Measurements from ENCODE around the gene SSX5. TPM values are rescaled to one million over a fixed set of nuclear protein-coding genes. Genes with fewer than 3 reads are reported as not detected.
"Not testable (repeated sequence)": the region's sequence is repeated elsewhere in the genome, so short reads cannot be mapped to it uniquely, and the experiment has no call there.

SSX5 gene, protein sequence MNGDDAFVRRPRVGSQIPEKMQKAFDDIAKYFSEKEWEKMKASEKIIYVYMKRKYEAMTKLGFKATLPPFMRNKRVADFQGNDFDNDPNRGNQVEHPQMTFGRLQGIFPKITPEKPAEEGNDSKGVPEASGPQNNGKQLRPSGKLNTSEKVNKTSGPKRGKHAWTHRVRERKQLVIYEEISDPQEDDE
- total RNA-seq (not detected), polyA plus RNA-seq (not detected)
- long read RNA-seq, donor 1: 0 reads
- long read RNA-seq, donor 2: 0 reads
- long read RNA-seq, donor 3: 0 reads
- long read RNA-seq, donor 4: 0 reads
- long read RNA-seq, donor 5: 0 reads
- long read RNA-seq, donor 6: 0 reads
- long read RNA-seq, donor 7: 0 reads
- long read RNA-seq, donor 8: 0 reads
- long read RNA-seq, donor 9: 0 reads
- long read RNA-seq, donor 10: 0 reads

DNA sequence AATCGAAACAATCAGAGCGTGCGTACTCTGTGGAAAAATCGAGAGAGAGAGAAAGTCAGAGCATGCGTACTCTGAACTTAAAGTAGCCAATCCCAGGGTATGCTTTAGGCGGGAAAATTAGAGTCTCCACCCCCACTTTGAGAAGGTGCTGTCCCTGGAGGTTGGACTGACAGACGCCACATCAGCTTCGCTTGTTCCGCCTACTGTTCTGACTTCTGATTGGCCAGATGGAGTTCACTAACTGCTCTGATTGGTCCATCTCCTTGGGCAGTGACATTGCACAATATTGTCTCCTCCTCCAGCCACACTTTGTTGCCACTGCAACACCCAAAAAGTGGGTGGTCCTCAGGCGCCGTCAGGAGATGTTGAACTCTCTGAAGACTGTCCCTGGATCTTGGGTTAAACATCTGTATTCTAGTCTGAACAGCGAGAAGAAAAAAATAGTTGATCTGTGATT is at the start of gene SSX5:
SSX5 (minus strand) TSS at position 51 of the 457 bp plus-strand sequence. CDS start 1,437 bp downstream, outside the sequence.
- Histone ChIP-seq H3K4me3 (no peak within 1 kb of the TSS), H3K36me3 (replicated peaks in 1 of 2) (no peaks in the 10 kb centered on the region), H3K9me3 (replicated peaks in 1 of 3) (no peaks in the 10 kb centered on the region), H3K27ac (no peak within 1 kb of the TSS), H3K4me1 (replicated peaks in 1 of 2) (no peaks in the 10 kb centered on the region), H3K27me3 (peaks cover 3% of the 10 kb centered on the region)
- intact Hi-C loops (cut with DNase I): no loop called here
- 82 to 86% (median 85%) methylated on average over 12 of the region's 12 CpGs for WGBS, 4 donors
- TF ChIP-seq, protein P1, sequence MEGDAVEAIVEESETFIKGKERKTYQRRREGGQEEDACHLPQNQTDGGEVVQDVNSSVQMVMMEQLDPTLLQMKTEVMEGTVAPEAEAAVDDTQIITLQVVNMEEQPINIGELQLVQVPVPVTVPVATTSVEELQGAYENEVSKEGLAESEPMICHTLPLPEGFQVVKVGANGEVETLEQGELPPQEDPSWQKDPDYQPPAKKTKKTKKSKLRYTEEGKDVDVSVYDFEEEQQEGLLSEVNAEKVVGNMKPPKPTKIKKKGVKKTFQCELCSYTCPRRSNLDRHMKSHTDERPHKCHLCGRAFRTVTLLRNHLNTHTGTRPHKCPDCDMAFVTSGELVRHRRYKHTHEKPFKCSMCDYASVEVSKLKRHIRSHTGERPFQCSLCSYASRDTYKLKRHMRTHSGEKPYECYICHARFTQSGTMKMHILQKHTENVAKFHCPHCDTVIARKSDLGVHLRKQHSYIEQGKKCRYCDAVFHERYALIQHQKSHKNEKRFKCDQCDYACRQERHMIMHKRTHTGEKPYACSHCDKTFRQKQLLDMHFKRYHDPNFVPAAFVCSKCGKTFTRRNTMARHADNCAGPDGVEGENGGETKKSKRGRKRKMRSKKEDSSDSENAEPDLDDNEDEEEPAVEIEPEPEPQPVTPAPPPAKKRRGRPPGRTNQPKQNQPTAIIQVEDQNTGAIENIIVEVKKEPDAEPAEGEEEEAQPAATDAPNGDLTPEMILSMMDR (IDR thresholded peaks at IDR 0.05): no peak
- TF ChIP-seq POLR2A (IDR thresholded peaks at IDR 0.05): no peak
- DNase-seq: no peak

DNA sequence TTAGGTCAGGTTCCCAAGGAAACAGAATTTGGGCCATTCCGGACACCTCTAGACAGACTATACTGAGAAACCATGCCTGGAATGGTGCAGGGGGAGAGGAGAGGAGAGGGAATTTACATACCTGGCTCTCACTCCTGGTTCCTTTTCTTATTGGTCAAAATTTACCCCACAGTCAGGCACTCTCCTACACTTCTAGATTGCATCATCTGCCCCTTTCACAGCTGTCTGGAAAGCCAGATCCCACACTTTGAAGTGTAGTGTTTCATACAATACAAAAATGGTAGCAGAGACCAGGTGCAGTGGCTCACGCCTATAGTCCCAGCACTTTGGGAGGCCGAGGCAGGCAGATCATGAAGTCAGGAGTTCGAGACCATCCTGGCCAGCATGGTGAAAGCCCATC is 27.6 kb upstream of the SSX5 start:
- H3K36me3 ChIP-seq (replicated peaks in 1 of 2); H3K9me3 ChIP-seq (replicated peaks in 1 of 3); H3K27ac ChIP-seq; DNase-seq; H3K4me3 ChIP-seq; H3K27me3 ChIP-seq; H3K4me1 ChIP-seq (replicated peaks in 1 of 2); intact Hi-C loops (cut with DNase I): not testable (repeated sequence)
- 70 to 88% (median 83%) methylated on average over 2 to 4 of the region's 4 CpGs for WGBS, 4 donors

DNA sequence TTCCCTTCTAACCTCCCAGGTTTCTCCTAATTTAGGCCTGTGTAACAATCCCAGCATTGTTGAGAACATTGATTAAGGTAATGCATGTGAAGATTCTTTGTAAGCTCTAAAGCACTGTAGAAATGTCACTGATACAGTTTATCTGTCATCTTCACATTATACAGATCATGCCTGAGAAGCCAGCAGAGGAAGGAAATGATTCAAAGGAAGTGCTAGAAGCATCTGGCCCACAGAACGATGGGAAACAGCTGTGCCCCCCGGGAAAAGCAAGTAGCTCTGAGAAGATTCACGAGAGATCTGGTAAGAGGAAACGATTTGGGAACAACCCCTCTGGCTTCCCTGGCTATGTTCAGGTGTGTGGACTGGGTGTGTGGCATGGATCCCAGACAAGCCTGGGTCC is 17.7 kb upstream of the SSX5 start:
- intact Hi-C loops (cut with DNase I); H3K9me3 ChIP-seq (replicated peaks in 1 of 3); DNase-seq; H3K4me1 ChIP-seq (replicated peaks in 1 of 2); H3K27ac ChIP-seq; H3K27me3 ChIP-seq; H3K36me3 ChIP-seq (replicated peaks in 1 of 2); H3K4me3 ChIP-seq: not testable (repeated sequence)
- 34 to 44% (median 40%) methylated on average over 4 of the region's 4 CpGs for WGBS, 4 donors

DNA sequence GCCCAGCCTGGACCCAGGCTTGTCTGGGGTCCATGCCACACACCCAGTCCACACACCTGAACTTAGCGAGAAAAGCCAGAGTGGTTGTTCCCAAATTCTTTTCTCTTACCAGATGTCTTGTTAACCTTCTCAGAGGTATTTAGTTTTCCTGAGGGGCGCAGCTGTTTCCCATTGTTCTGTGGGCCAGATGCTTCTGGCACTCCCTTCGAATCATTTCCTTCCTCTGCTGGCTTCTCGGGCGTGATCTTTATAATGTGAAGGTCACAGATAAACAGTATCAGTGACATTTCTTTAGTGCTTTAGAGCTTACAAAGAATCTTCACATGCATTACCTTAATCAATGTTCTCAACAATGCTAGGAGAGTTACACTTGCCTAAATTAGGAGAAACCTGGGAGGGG is 6.6 kb downstream of the SSX5 start:
- intact Hi-C loops (cut with DNase I); H3K4me1 ChIP-seq (replicated peaks in 1 of 2); H3K36me3 ChIP-seq (replicated peaks in 1 of 2); DNase-seq; H3K9me3 ChIP-seq (replicated peaks in 1 of 3); H3K27me3 ChIP-seq; H3K4me3 ChIP-seq; H3K27ac ChIP-seq: not testable (repeated sequence)
- 26 to 42% (median 35%) methylated on average over 4 to 5 of the region's 5 CpGs for WGBS, 4 donors

DNA sequence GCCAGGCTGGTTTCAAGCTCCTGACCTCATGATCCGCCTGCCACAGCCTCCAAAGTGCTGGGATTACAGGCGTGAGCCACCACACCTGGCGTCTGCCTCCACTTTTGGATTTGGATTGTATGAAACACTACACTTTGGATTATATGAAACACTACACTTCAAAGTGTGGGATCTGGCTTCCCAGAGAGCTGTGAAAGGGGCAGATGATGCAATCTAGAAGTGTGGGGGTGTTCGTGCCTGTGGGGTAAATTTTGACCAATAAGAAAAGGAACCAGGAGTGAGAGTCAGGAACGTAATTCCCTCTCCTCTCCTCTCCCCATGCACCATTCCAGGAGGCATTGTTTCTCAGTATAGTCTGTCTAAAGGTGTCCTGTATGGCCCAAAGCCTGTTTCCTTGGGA is 14.7 kb downstream of the SSX5 start:
- H3K27ac ChIP-seq; H3K4me1 ChIP-seq (replicated peaks in 1 of 2); intact Hi-C loops (cut with DNase I); DNase-seq; H3K9me3 ChIP-seq (replicated peaks in 1 of 3); H3K4me3 ChIP-seq; H3K36me3 ChIP-seq (replicated peaks in 1 of 2): not testable (repeated sequence)
- peaks cover 18% of the 10 kb centered on the region for H3K27me3 ChIP-seq
- 61 to 71% (median 65%) methylated on average over 4 to 5 of the region's 5 CpGs for WGBS, 4 donors

DNA sequence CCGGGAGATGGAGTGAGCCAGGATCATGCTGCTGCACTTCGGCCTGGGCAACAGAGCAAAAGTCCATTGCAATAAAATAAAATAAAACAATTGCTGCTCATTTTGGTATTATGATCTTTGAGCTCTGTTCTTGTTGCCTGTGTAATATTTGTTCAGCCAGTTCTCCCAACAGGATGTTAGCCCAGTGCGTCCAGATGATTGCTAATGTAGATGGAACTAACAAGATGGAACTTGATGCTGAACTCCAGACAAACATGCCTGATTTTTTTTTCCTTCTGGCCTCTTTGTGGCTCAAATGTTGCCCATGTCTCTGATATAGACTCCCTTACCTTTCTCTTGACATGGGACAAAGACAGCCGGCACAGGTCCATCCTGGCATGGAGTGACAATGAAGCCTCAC is 15.8 kb downstream of the SSX5 start:
- 78 to 92% (median 91%) methylated on average over 4 of the region's 4 CpGs for WGBS, 4 donors
- no peaks in the 10 kb centered on the region for H3K4me1 ChIP-seq (replicated peaks in 1 of 2)
- no peaks in the 10 kb centered on the region for H3K9me3 ChIP-seq (replicated peaks in 1 of 3)
- DNase-seq: no peak
- peaks cover 21% of the 10 kb centered on the region for H3K27me3 ChIP-seq
- intact Hi-C loops (cut with DNase I): no loop called here
- no peaks in the 10 kb centered on the region for H3K36me3 ChIP-seq (replicated peaks in 1 of 2)
- TF ChIP-seq POLR2A (IDR thresholded peaks at IDR 0.05): no peak
- TF ChIP-seq, protein P1 (IDR thresholded peaks at IDR 0.05): no peak
- no peak overlapping the region for H3K4me3 ChIP-seq
- no peak overlapping the region for H3K27ac ChIP-seq

Data from adrenal gland (tissue), 19 donors.